DOHH2 (cell line): ENCODE data around the gene CDHR3.

Experiments
- EZH2phosphoT487 ChIP-seq: fragments of 200-600 bp; sonication (generic); IDR thresholded peaks from 2 replicates; pipeline ENCODE4 v1.6.1; 2017; ENCODE audit warnings: borderline replicate concordance, mild to moderate bottlenecking, antibody characterized with exemption, low read length, moderate library complexity, mixed read lengths
- TF ChIP-seq, protein P1 (sequence below): fragments of 200-600 bp; sonication (generic); IDR thresholded peaks from one replicate; pipeline ENCODE4 v1.5.1; 2014; ENCODE audit warnings: antibody characterized with exemption, mild to moderate bottlenecking, low read depth, low read length; ENCODE audit not compliant: poor library complexity, severe bottlenecking

DNA sequence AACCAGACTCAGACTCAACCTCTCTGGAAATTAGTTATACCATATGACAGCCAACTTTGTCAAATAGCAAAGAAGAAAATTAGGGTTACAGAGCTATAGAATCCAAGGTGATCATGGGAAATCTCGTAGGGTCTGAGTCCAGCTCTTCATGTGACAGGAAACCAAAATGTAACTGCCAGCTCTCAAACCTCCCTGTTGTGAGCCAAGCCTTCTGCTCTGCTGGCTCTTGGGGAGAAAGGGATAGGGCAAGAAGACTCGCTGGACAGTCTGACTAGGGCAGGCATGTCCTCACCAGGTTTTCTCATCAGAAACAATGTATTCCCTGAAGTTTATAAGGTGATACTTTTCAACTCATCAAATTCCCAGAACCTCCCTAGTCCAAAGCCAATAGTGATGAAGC lies 63.0 kb downstream of the CDHR3 start:
- TF ChIP-seq, protein P1, sequence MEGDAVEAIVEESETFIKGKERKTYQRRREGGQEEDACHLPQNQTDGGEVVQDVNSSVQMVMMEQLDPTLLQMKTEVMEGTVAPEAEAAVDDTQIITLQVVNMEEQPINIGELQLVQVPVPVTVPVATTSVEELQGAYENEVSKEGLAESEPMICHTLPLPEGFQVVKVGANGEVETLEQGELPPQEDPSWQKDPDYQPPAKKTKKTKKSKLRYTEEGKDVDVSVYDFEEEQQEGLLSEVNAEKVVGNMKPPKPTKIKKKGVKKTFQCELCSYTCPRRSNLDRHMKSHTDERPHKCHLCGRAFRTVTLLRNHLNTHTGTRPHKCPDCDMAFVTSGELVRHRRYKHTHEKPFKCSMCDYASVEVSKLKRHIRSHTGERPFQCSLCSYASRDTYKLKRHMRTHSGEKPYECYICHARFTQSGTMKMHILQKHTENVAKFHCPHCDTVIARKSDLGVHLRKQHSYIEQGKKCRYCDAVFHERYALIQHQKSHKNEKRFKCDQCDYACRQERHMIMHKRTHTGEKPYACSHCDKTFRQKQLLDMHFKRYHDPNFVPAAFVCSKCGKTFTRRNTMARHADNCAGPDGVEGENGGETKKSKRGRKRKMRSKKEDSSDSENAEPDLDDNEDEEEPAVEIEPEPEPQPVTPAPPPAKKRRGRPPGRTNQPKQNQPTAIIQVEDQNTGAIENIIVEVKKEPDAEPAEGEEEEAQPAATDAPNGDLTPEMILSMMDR: no peak
- no peak for TF ChIP-seq EZH2phosphoT487
